ENCODE results near the gene RASA3.

DNA sequence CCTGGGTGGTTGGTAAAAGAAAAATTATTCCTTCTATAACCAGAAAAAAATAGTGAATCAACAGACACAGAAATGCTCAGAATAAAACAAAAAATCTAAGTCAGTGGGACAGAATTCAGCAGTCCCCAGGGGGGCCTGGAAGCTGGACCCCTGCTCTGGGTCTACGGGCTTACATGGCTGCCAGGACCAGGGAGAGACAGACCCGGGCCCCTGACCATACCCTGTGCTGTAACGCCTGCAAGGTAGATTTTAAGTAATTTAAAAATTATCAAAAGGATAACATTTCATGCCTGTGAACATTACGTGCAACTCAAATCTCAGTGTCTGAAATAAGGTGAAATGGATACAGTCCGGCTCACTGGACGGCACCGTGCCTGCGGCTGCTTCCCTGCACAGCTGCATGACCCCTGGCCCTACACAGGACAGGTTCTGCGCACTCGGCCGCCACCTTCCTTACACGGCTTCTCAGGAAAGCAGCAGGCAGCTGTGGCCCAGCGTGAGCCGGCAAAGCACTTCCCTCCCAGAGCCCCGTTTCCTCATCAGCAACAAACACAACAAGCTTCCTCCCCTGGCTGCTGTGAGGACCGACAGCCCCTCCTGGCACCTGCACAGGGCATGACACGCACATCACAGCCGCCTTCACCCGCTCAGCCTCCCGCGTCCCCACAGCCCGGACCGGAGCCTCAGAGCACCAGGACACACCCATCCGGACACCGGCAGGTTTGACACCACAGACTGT is 22.2 kb downstream of the RASA3 start:
- TF ChIP-seq SPI1 (IDR thresholded peaks at IDR 0.05; ENCODE audit: borderline replicate concordance, low read depth) (peak; percentile 97), GABPA (IDR thresholded peaks at IDR 0.05; ENCODE audit: low read depth) (peak; percentile 59; the same call in 1 of the 2 replicates), POLR2AphosphoS5 (IDR thresholded peaks at IDR 0.05; ENCODE audit: low read depth) (peak; percentile 86)
